OCI-LY3 (cell line): ENCODE data around the gene MUC4.
"Not testable (repeated sequence)": the region's sequence is repeated elsewhere in the genome, so short reads cannot be mapped to it uniquely, and the experiment has no call there.

Source experiments
- H2AFZ ChIP-seq: fragments of 200-600, 300-600 bp; shearing (Covaris generic); 2 replicates; pipeline ENCODE4 v1.6.0; 2014; ENCODE audit warnings: antibody characterized with exemption, low read depth, low read length
- H3K27ac ChIP-seq: fragments of 200-600, 300-600 bp; sonication (generic); 2 replicates; pipeline ENCODE4 v1.5.1; 2014; ENCODE audit warnings: mild to moderate bottlenecking, low read length, moderate library complexity, mixed read lengths
- H3K27me3 ChIP-seq: fragments of 200-600, 300-600 bp; sonication (generic); 2 replicates; pipeline ENCODE4 v1.6.1; 2014; ENCODE audit warnings: low read depth, low read length, mixed read lengths
- H3K36me3 ChIP-seq: fragments of 200-600, 300-600 bp; sonication (generic); replicated peaks from 2 replicates; pipeline ENCODE3; 2014; ENCODE audit warnings: low read depth, low read length, mixed read lengths
- H3K4me1 ChIP-seq: fragments of 300-600, 200-600 bp; sonication (generic); 2 replicates; pipeline ENCODE4 v1.6.1; 2014; ENCODE audit warnings: low read length, mixed read lengths
- H3K4me2 ChIP-seq: fragments of 200-600, 300-600 bp; sonication (generic); 2 replicates; pipeline ENCODE4 v1.6.1; 2014; ENCODE audit warnings: low read length, mixed read lengths
- H3K4me3 ChIP-seq: fragments of 300-600, 200-600 bp; sonication (generic); 2 replicates; pipeline ENCODE4 v1.5.1; 2014; ENCODE audit warnings: antibody characterized with exemption, mild to moderate bottlenecking, low read length, moderate library complexity
- H3K79me2 ChIP-seq: fragments of 300-600, 200-600 bp; shearing (Covaris generic); 2 replicates; pipeline ENCODE4 v1.6.1; 2014; ENCODE audit warnings: mild to moderate bottlenecking, low read length, mixed read lengths
- H3K9ac ChIP-seq: fragments of 300-600, 200-600 bp; shearing (Covaris generic); 2 replicates; pipeline ENCODE4 v1.6.0; 2014; ENCODE audit warnings: mild to moderate bottlenecking, low read length, moderate library complexity
- H3K9me3 ChIP-seq: fragments of 200-600, 300-600 bp; shearing (Covaris generic); 2 replicates; pipeline ENCODE4 v1.6.1; 2014; ENCODE audit warnings: low read length, mixed read lengths; ENCODE audit not compliant: insufficient read depth
- H4K20me1 ChIP-seq: fragments of 200-600, 300-600 bp; sonication (generic); 2 replicates; pipeline ENCODE4 v1.6.1; 2016; ENCODE audit warnings: low read length, mixed read lengths; ENCODE audit not compliant: insufficient read depth
- EZH2phosphoT487 ChIP-seq: fragments of 200-600 bp; shearing (Covaris generic); IDR thresholded peaks from 2 replicates; pipeline ENCODE4 v1.6.1; 2018; ENCODE audit warnings: antibody characterized with exemption, mixed run types, low read depth
- TF ChIP-seq, protein P1 (sequence below): fragments of 200-600, 300-600 bp; sonication (generic); IDR thresholded peaks from 2 replicates; pipeline ENCODE4 v1.5.1; 2014; ENCODE audit warnings: antibody characterized with exemption, low read length, low read depth

Gene MUC4

DNA sequence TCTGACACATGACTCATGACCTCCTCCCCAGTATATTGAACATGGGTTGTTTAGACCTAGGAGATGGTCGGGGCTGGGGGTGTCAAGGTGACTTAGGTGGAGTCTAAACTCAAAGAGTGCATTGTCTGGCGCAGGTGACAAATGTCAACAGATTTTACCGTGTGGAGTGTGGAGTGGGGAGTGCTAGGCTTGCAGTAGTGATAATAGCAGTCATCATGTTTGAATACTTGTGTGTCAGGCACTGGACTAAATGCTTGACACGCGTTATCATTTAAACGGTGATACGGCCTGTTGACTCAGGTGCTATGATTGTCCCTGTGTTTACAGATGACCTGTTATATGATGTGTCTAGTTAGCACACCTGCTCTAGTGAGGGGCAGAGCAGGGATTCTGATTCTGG lies 60.2 kb downstream of the MUC4 start:
- H3K79me2 ChIP-seq = no peaks in the 10 kb centered on the region
- H3K4me2 ChIP-seq = no peak overlapping the region
- peaks cover 10% of the 10 kb centered on the region for H3K4me1 ChIP-seq
- H2AFZ ChIP-seq = no peak overlapping the region
- TF ChIP-seq EZH2phosphoT487 = no peak
- TF ChIP-seq, protein P1, sequence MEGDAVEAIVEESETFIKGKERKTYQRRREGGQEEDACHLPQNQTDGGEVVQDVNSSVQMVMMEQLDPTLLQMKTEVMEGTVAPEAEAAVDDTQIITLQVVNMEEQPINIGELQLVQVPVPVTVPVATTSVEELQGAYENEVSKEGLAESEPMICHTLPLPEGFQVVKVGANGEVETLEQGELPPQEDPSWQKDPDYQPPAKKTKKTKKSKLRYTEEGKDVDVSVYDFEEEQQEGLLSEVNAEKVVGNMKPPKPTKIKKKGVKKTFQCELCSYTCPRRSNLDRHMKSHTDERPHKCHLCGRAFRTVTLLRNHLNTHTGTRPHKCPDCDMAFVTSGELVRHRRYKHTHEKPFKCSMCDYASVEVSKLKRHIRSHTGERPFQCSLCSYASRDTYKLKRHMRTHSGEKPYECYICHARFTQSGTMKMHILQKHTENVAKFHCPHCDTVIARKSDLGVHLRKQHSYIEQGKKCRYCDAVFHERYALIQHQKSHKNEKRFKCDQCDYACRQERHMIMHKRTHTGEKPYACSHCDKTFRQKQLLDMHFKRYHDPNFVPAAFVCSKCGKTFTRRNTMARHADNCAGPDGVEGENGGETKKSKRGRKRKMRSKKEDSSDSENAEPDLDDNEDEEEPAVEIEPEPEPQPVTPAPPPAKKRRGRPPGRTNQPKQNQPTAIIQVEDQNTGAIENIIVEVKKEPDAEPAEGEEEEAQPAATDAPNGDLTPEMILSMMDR = no peak
- no peak overlapping the region for H3K27ac ChIP-seq
- no peak overlapping the region for H3K9ac ChIP-seq
- H3K4me3 ChIP-seq = no peak overlapping the region
- peaks cover 12% of the 10 kb centered on the region; the same call in 1 of the 2 replicates for H3K27me3 ChIP-seq
- H3K9me3 ChIP-seq = no peaks in the 10 kb centered on the region
- no peaks in the 10 kb centered on the region for H3K36me3 ChIP-seq
- H4K20me1 ChIP-seq = no peaks in the 10 kb centered on the region

DNA sequence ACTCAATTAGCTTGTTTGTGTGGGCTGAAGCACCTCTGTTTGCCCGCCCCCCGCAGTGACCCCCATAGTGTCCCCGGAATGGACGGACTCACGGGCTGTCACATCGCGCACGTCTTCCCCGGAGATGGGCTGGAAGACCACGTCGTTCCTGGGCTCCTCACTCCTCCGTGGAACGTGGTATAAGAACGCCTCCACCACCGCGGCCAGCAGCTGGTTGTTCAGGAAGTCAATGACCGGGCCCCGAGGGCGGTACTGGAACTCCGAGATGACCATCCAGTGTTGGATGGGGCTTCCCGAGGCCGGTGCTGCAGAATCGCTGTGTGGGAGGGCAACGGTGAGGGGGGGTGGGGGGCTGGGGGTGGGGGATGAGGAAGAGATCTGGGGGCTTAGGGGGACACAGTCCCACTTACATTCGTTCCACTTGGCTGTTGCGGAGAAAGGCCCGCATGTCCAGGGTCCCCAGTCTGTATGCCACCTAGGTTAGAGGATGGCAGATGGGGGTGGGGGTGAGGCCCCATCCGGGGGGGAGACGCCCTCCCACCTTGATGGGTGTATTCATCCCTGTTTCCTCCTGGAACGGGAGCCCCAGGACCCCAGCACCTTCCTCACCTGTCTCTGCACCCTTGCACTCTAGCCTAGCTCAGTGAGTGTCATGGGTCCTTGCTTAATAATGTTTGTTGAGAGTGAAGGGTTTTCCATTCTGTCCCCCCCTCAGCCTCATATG lies 60.8 kb downstream of the MUC4 start:
- H2AFZ ChIP-seq = no peak overlapping the region
- no peaks in the 10 kb centered on the region for H3K79me2 ChIP-seq

DNA sequence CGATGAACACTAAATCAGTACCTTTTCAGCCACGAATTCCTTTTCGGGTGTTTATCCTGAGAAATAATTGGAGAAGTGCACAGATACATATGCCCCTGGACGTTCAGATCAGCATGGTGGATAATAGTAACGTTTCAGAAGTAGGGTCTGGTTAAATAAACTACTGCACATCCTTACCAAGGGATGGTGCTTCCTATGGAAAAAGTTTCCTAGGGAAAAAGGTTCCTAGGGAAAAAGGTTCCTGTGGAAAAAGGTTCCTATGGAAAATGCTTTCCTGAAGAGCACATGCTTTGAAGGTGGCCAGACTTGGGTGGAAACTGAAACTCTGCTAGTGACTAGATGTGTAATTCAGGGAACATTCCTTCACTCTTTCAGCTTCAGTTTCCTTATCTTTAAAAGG lies 62.6 kb downstream of the MUC4 start:
- not testable (repeated sequence) for H3K36me3 ChIP-seq, H3K4me2 ChIP-seq, H3K4me3 ChIP-seq, H3K4me1 ChIP-seq, H4K20me1 ChIP-seq, H2AFZ ChIP-seq, H3K9ac ChIP-seq, H3K27ac ChIP-seq, H3K79me2 ChIP-seq, H3K9me3 ChIP-seq
- H3K27me3 ChIP-seq = peaks cover 19% of the 10 kb centered on the region

More for the DNA sequence above, 60.8 kb downstream of the MUC4 start:
- peaks cover 15% of the 10 kb centered on the region for H3K27me3 ChIP-seq
- no peaks in the 10 kb centered on the region for H3K36me3 ChIP-seq
- H3K4me1 ChIP-seq = peaks cover 10% of the 10 kb centered on the region
- H4K20me1 ChIP-seq = no peaks in the 10 kb centered on the region
- no peaks in the 10 kb centered on the region for H3K9me3 ChIP-seq
- TF ChIP-seq, protein P1 = no peak
- no peak for TF ChIP-seq EZH2phosphoT487
- H3K4me3 ChIP-seq = no peak overlapping the region
- H3K9ac ChIP-seq = no peak overlapping the region
- no peak overlapping the region for H3K27ac ChIP-seq
- H3K4me2 ChIP-seq = no peak overlapping the region

DNA sequence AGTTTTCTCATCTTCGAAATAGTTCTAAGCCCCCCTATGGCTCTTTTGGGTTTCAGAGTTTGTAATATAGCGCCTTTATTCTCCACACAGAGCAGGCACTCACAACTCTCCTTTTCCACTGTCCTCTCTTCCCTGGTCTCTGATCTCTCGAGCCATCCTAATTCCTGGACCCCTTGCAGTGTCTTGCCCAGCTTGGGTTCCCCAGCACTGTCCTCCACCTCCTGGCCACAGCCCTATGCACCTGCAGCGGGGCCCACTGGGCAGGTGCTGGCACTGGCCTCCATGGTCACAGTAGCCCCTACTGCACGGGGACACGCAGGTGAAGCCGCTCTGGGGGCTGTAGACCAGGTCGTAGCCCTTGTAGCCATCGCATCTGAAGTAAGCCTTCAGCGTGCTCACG lies 63.1 kb downstream of the MUC4 start:
- H3K79me2 ChIP-seq = no peaks in the 10 kb centered on the region
- H3K27ac ChIP-seq = no peak overlapping the region
- H2AFZ ChIP-seq = no peak overlapping the region
- H3K27me3 ChIP-seq = peaks cover 21% of the 10 kb centered on the region
- H3K4me3 ChIP-seq = no peak overlapping the region
- no peak overlapping the region for H3K9ac ChIP-seq
- TF ChIP-seq EZH2phosphoT487 = no peak
- TF ChIP-seq, protein P1 = no peak
- no peaks in the 10 kb centered on the region for H3K36me3 ChIP-seq
- peaks cover 4% of the 10 kb centered on the region for H3K4me1 ChIP-seq
- no peak overlapping the region for H3K4me2 ChIP-seq
- H4K20me1 ChIP-seq = no peaks in the 10 kb centered on the region
- no peaks in the 10 kb centered on the region for H3K9me3 ChIP-seq
